NT2/D1 (cell line): ENCODE measurements around the gene HBB.

Experiments used
- DNase-seq: peaks from one replicate; pipeline ENCODE4 v3.0.0-alpha.2; 2011; ENCODE audit warnings: low read depth, low spot score
- H3K27me3 ChIP-seq: 2 replicates; pipeline ENCODE4 v1.6.0; 2011; ENCODE audit warnings: mild to moderate bottlenecking; ENCODE audit not compliant: insufficient read length, insufficient read depth
- H3K36me3 ChIP-seq: 2 replicates; pipeline ENCODE4 v1.6.1; 2011; ENCODE audit warnings: mild to moderate bottlenecking, low read length, mixed read lengths; ENCODE audit not compliant: insufficient read depth, insufficient read length
- H3K4me1 ChIP-seq: 2 replicates; pipeline ENCODE4 v1.5.1; 2011; ENCODE audit not compliant: insufficient read depth, insufficient read length
- H3K4me3 ChIP-seq: 2 replicates; pipeline ENCODE4 v1.5.1; 2011; ENCODE audit warnings: low read depth; ENCODE audit not compliant: insufficient read length
- H3K9ac ChIP-seq: 2 replicates; pipeline ENCODE4 v1.6.0; 2011; ENCODE audit warnings: low read depth; ENCODE audit not compliant: insufficient read length
- H3K9me3 ChIP-seq: 2 replicates; pipeline ENCODE4 v1.5.1; 2011; ENCODE audit warnings: mild to moderate bottlenecking, low read length; ENCODE audit not compliant: insufficient read depth
- SUZ12 ChIP-seq: IDR thresholded peaks from 2 replicates; pipeline ENCODE4 v1.6.1; 2011; ENCODE audit not compliant: insufficient read length, insufficient read depth; ENCODE audit errors: extremely low read depth
- YY1 ChIP-seq: IDR thresholded peaks from 2 replicates; pipeline ENCODE4 v1.6.1; 2011; ENCODE audit not compliant: insufficient read length, insufficient read depth
- ZNF274 ChIP-seq: IDR thresholded peaks from 2 replicates; pipeline ENCODE4 v1.6.1; 2011; ENCODE audit warnings: mild to moderate bottlenecking, low read depth, low read length

The HBB gene

GRCh38 chr11:5245155-5245554, 18.3 kb upstream of the HBB start:
- no peak for DNase-seq
- Histone ChIP-seq H3K36me3 (no peaks in the 10 kb centered on the region), H3K4me3 (no peak overlapping the region), H3K9ac (no peak overlapping the region), H3K4me1 (no peaks in the 10 kb centered on the region), H3K9me3 (no peaks in the 10 kb centered on the region), H3K27me3 (no peaks in the 10 kb centered on the region)
- TF ChIP-seq SUZ12, result no peak
- no peak for TF ChIP-seq ZNF274
- TF ChIP-seq YY1, result no peak

GRCh38 chr11:5243816-5244180, 16.9 kb upstream of the HBB start:
- DNase-seq, result no peak
- no peak for TF ChIP-seq ZNF274
- no peak for TF ChIP-seq SUZ12
- TF ChIP-seq YY1, result no peak
- H3K9ac ChIP-seq, result no peak overlapping the region
- no peak overlapping the region for H3K4me3 ChIP-seq
- no peaks in the 10 kb centered on the region for H3K36me3 ChIP-seq
- H3K27me3 ChIP-seq, result no peaks in the 10 kb centered on the region
- no peaks in the 10 kb centered on the region for H3K4me1 ChIP-seq
- H3K9me3 ChIP-seq, result no peaks in the 10 kb centered on the region

GRCh38 chr11:5242933-5243815, 16.3 kb upstream of the HBB start:
- Histone ChIP-seq H3K36me3 (no peaks in the 10 kb centered on the region), H3K4me3 (no peak overlapping the region), H3K9ac (no peak overlapping the region), H3K4me1 (no peaks in the 10 kb centered on the region), H3K27me3 (no peaks in the 10 kb centered on the region), H3K9me3 (no peaks in the 10 kb centered on the region)
- TF ChIP-seq YY1 (no peak), SUZ12 (no peak), ZNF274 (no peak)
- DNase-seq, result no peak

GRCh38 chr11:5242208-5242607, 15.3 kb upstream of the HBB start:
- Histone ChIP-seq H3K36me3 (no peaks in the 10 kb centered on the region), H3K4me1 (no peaks in the 10 kb centered on the region), H3K9me3 (no peaks in the 10 kb centered on the region), H3K9ac (no peak overlapping the region), H3K4me3 (no peak overlapping the region), H3K27me3 (no peaks in the 10 kb centered on the region)
- TF ChIP-seq ZNF274, result no peak
- TF ChIP-seq YY1, result no peak
- DNase-seq, result no peak

GRCh38 chr11:5241458-5241857, 14.6 kb upstream of the HBB start:
- no peaks in the 10 kb centered on the region for H3K27me3 ChIP-seq
- H3K9ac ChIP-seq, result no peak overlapping the region

GRCh38 chr11:5240458-5240857, 13.6 kb upstream of the HBB start:
- H3K4me1 ChIP-seq, result no peaks in the 10 kb centered on the region
- TF ChIP-seq YY1, result no peak
- TF ChIP-seq ZNF274, result no peak
- no peak for TF ChIP-seq SUZ12
- no peaks in the 10 kb centered on the region for H3K36me3 ChIP-seq
- no peaks in the 10 kb centered on the region for H3K9me3 ChIP-seq
- no peak overlapping the region for H3K9ac ChIP-seq
- H3K4me3 ChIP-seq, result no peak overlapping the region
- DNase-seq, result no peak
- H3K27me3 ChIP-seq, result no peaks in the 10 kb centered on the region

More at GRCh38 chr11:5241458-5241857, 14.6 kb upstream of the HBB start:
- TF ChIP-seq ZNF274, result no peak
- no peak for TF ChIP-seq SUZ12
- no peak for TF ChIP-seq YY1
- no peaks in the 10 kb centered on the region for H3K9me3 ChIP-seq
- H3K4me3 ChIP-seq, result no peak overlapping the region
- H3K36me3 ChIP-seq, result no peaks in the 10 kb centered on the region
- no peak for DNase-seq
- H3K4me1 ChIP-seq, result no peaks in the 10 kb centered on the region

GRCh38 chr11:5240056-5240455, 13.2 kb upstream of the HBB start:
- no peak overlapping the region for H3K4me3 ChIP-seq
- no peaks in the 10 kb centered on the region for H3K4me1 ChIP-seq
- no peaks in the 10 kb centered on the region for H3K36me3 ChIP-seq
- H3K27me3 ChIP-seq, result no peaks in the 10 kb centered on the region
- no peaks in the 10 kb centered on the region for H3K9me3 ChIP-seq
- TF ChIP-seq ZNF274 (no peak), YY1 (no peak), SUZ12 (no peak)
- DNase-seq, result no peak
- H3K9ac ChIP-seq, result no peak overlapping the region
